ENCODE data around the gene GRK5.

- no peak for TF ChIP-seq CTCF (IDR thresholded peaks at IDR 0.05)
- no peak for TF ChIP-seq POLR2A (IDR thresholded peaks at IDR 0.05)
- TF ChIP-seq POLR2AphosphoS5 (IDR thresholded peaks at IDR 0.05) = peak in 1 of 4 donors; percentile 29
- TF ChIP-seq EP300 (IDR thresholded peaks at IDR 0.05) = no peak
These were observed 188.1 kb downstream of the GRK5 start for GRCh38 chr10:119395280-119396007.

Measured in sigmoid colon (tissue), 4 donors.